Middle frontal gyrus (tissue), 1 donor: Measurements from ENCODE around the gene MRPL39.
A peak's percentile ranks its signal among the peaks of the same experiment; 100 is the strongest.
"Not testable (repeated sequence)": the region's sequence is repeated elsewhere in the genome, so short reads cannot be mapped to it uniquely, and the experiment has no call there.

Experiments used
- DNase-seq: peaks from one replicate; pipeline ENCODE4 v3.0.0-alpha.2; 2015; ENCODE audit warnings: low spot score; ENCODE audit errors: extremely low spot score

Gene MRPL39

DNA sequence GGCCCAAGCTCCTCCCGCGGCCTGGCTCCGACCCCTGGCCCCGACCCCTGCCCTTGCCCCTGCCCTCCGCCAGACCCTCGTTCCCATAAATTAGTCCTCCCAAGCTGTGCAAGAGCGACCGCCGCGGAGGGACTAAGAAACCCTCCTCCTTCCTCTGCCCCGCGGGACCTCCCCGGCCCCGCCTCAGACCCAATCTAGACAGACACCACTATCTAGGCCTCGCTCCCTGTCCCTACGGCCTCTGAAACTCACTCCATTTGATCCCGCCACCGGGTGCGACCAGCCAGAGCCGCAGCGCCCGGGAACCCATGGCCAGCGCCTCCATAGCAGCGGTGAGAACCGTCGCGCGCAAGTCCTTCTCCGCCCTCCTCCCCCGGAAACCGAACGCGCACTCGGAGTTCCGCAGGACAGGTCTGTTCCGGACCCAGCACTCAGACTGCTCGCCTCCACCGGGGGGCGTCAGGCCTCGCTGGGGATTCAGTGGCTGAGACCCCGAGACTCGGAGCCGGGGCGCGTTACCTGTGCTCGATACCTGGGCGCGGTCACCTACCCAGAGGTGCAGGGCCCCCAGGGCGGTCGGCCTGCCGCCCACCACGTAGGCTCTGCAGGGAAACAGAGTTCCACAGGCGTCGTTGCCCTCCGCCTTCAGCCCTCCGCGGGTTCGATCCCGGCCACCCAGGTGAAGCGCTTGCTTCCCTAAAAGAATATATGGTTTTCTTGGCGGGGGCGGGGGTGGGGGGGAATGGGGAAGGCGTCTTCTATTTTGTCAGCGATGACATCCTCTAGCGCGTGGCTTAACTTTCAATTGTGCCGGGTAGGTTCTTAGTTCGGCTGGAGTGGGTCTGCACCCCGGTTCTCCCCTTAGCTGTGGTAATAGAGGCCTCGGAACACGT lies at the start of gene MRPL39:
Gene MRPL39, minus strand, starts transcription at position 331 of the 893 bp plus-strand sequence. Its CDS starts 6 bp downstream, at position 325.
- DNase-seq: peak; percentile 43

DNA sequence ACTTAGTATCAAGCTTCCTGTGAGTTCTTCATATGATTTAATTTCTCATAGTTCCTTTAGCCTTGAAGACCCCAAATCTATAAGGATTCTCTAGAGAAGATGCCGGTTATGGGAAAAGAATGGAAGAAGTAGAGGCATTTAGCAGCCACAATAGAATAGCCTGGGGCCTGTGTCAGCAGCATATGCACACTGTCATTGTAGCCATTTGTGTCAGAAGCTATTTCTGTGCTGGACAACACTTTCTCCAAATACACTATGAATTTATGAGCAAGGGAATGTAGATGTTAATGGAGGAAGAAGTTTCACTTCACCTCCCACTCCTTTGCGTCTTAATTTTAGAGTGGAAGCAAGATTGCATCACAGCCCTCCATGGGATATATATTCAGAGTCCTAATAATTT lies 49.1 kb upstream of the MRPL39 start:
- no peak for DNase-seq

DNA sequence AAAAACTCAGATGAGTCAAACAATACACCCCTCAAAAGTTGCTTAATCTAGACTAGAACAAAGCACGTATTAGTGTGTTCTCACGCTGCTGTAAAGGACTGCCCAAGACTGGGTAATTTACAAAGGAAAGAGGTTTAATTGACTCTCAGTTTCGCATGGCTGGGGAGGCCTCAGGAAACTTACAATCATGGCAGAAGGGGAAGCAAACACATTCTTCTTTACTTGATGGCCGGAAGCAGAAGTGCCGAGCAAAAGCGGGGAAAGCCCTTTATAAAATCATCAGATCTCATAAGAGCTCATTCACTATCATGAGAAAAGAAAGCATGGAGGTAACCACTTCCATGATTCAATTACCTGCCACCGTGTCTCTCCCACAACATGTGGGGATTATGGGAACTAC lies 41.9 kb upstream of the MRPL39 start:
- no peak for DNase-seq

DNA sequence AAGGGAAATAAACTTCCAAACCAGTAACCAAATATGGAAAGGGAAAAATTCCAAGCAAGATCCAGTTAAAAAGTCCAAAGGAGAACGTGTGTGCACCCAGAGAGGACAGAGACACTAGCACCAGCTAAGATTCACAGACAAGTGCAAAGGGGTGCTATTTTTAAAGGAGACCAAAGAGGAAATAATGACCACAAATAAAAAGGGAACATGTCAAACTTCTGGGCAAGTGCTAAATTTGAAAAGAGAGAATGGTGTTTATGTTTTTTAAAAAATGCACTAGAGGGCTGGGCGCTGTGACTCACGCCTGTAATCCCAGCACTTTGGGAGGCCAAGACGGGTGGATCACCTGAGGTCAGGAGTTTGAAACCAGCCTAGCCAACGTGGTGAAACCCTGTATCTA lies 40.4 kb upstream of the MRPL39 start:
- no peak for DNase-seq

DNA sequence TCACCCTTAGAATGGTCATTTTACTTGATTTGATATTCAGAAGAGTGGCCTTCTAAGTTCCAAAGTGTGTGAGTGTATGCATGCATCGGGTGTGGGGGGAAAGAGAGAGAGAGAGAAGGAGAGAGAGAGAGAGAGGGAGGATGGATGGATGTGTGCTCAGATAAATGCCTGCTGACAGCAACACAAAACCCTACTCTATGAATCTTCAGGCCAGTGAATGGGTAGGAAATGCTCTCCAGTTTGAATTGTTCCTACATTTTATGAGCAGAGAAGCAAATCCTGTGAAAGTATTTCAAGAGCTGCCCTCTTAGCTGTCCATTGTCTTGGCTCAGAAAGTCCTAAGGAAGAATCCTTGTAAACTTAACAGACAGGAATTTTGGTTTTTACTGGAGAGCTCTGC lies 39.2 kb upstream of the MRPL39 start:
- DNase-seq: no peak

DNA sequence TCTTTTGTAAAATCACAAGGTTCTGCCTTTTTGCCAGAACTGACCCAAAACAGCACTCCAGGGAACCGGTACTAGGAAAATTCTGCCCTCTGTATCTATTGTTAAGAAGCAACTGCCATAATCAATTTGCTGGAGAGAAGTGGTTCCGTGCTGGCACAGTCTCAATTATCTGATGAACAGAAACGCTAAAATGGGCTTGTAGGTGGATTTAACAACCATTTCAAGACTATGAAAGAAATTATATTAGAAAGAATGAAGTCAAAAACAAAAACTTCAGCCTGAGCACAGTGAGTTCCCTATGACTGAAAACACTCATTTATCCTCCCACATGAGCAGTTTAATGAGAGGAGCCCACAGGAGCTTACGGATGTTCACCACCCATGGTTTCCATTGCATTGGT lies 36.2 kb upstream of the MRPL39 start:
- DNase-seq: no peak

DNA sequence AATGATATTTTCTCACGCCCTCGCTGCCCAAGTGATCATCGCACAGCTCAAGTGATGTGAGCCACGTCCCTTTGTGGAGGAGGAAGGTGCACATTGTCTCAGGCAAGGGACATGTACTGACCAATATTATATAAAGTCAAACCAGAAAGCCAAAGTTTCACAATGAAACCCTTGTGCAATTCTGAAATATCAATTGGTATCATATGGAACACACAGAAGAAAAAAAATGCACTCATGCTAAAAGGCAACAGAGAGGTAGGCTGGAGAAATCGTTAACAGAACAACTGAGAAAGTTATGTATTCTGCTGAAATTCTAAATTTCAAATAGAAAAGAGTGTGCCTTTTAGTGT lies 33.6 kb upstream of the MRPL39 start:
- no peak for DNase-seq

DNA sequence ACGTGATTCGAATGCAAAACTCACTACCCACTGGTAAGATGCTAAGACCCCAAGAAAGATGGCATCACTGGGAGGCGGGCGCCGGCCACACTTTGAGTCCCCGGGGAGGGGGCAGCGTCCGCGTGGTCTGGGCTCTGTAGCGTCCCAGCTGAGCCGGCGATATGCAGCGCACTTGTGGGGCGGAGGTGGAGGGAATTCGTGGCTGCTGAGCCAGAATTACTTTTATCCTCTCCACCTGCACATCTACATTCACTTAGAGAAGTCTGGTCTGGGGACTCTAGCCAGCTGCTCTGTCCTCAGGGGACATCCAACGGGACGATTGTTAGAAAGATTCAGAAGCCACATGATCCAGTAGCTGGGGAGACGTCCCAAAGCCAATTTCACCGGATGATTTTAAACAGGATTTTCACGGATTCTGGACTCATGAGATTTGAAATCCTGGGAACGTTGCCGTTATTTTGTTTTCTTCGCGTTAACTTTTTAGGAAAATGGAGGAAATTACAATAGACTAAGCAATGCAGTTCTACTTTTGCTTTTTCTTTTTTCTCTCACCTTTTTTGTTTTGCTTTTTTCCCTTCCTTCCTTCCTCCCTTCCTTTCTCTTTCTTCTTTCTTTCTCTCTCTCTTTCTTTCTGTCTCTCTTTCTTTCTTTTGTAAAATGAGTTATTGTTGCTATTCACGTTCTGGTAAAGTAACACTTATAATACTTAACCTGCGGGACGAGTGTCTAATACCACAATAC lies 33.1 kb upstream of the MRPL39 start:
- DNase-seq: no peak

DNA sequence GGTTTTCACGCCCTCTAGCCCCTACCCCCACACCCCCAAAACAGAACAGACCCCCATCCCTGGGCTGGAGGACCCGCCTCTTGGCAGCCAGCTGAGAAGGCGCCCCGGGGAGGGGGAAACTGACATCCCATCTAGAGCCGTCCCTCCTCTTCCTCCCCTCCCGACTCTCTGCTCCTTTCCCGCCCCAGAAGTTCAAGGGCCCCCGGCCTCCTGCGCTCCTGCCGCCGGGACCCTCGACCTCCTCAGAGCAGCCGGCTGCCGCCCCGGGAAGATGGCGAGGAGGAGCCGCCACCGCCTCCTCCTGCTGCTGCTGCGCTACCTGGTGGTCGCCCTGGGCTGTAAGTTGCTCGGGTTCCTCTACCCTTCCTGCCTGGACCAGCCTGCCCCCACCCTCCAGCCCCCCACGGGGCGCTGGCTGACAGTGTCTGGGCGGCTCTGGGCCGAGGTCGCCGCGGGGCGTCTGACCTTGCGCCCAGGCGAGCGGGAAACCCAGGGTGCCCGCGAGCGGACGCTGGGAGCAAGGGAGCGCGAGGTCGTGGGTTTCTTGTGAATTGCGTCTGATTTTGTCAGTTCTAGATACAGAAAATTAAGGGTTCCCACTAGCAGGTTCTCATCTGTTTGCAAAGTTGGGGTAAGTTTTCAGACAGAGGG lies 32.4 kb upstream of the MRPL39 start:
- no peak for DNase-seq

DNA sequence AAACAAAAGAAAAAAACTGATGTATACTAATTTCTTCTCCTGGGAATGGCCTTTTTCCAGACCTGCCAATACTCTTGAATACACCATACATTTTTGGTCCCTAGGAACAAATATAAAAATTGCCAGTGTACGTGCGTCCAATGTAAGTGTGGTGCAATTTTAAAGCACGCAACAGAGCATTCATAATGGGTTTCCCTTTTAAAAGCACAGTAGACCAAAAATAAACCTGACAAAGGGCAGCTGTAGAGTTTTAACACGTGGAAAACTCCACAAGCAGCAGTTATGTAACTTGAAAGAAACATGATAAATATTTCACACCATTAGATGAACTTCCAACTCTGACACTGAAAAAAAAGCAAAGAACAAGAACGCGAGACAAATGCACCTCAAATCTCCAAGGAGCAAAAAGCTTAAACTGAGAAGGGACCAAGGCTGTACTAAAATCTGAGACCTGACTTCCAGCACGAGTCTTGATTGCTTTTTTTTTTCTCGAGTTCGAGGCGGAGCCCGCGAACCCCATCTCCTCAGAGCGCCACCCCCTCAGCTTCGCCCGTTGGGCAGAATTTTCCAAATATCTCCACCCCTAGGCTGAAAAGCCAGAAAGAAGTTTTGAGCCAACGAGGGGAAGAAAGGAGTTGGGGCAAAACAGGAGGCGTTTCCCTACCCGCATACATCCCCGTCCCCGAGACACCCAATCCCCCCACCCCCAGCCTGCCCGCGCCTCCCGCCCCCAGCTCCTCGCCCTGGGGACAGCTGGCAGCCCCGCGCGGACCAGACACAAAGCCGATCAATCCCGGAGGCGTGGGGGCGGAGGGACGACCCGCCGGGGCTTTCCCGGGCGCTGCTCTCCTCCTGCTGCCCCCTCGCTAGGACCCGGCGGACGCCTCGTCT lies 31.6 kb upstream of the MRPL39 start, which contains the start of gene JAM2:
Gene JAM2, plus strand, starts transcription at position 599 of the 891 bp plus-strand sequence. CDS start 564 bp downstream, outside the sequence.
- no peak for DNase-seq

DNA sequence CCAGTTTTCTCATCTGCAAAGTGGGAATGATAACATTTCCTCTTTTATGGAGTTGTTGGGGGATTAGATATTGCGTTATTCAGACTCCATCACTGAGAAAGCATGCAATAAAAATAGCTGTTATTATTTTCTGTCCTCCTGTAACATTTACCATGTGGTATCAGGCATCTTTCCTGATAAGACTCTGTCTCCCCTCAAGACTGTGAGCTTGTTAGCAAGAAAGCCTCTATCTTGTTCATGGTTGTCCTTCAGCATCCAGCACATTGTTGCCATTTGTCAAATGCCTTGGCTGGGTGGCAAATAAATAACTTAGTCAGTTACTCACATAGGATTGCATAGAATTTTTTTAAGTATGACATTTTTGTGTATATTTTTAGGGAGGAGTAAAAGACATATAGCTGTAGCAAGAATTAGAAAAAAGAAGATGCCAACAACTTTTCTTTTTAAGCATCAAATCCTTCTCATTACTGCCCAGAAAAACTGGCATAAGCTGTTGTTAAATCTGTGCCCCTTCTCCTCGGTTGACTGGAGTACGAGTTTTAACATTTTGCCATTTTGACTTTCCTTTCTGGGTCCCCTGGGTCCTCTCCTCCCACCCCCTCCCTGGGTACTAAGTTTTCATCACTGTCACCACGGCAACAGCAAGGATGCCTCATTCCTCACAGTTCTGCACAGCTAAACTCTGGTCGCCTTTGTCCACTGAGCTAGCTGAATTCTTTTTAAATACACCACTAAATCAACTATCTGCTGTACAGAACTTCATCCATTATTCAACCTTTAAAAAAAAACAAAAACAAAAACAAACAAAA lies 30.8 kb upstream of the MRPL39 start:
- no peak for DNase-seq

DNA sequence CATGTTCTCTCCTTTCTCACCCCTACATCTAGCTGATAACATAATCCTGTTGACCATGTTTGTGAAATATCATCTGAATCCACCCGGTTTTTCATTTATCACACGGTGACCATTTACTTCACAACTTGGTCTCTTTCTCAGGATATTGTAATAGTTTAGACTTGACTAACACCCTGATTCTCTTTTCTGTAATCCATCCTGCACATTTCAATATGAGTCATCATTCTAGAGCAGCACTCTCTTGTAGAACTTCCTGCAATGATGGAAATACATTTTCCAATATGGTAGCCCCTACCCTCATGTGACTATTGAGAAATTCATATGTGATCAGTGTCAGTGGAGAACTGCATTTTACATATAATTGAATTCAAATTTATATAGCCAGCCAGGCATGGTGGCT lies 29.4 kb upstream of the MRPL39 start:
- no peak for DNase-seq

DNA sequence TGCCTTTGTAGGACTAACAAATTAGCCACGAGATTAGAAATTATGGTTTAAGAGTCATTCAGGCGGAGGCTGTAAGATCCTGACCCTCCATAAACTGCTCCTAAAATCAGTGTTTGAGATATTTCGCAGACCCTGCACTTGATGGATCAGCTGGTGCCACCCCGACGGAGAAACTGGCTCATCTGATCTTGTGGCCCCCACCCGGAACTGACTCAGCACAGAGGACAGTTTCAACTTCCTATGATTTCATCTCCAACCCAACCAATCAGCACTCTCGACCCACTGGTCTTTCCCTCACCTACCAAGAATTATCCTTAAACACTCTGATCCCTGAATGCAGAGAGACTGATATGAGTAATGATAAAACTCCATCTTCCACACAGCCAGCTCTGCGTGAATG lies 28.0 kb upstream of the MRPL39 start:
- no peak for DNase-seq

DNA sequence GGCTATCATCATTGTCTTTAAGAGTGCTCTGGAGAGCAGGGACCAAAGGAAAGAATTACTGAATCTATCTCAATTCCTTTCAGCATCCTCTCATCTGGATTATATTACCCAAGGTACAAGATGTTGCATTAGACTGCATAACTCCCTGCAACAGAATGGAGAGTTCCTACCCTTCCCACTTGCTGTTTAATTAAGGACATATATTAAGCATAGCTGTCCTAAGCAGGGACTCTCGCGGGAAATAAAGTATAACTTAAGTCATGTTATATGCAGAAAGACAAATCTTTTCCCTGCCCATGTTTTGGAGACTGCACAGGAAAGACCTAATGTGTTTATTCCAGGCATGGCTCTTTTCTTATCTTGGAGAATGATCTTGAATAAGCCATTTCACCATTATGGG lies 25.0 kb upstream of the MRPL39 start:
- no peak for DNase-seq

DNA sequence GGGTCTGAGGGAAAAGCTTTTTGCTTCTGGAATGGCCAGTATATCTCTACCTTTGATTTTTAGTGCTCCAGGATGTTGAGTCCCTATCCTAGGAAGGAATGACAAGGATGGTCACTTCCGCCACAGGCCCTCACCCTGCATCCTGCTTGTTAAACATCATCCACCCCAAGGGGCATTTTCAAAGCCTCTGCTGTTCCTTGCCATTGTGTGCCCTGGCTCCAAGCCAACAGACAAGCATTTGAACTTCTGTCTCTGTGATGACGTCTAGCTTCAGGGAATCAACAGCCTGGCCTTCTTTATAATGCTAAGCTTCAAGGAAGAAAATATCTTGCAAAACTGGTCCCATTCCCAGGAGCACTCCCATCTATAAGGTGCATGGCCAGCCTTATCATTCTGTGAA lies 19.5 kb upstream of the MRPL39 start:
- no peak for DNase-seq

DNA sequence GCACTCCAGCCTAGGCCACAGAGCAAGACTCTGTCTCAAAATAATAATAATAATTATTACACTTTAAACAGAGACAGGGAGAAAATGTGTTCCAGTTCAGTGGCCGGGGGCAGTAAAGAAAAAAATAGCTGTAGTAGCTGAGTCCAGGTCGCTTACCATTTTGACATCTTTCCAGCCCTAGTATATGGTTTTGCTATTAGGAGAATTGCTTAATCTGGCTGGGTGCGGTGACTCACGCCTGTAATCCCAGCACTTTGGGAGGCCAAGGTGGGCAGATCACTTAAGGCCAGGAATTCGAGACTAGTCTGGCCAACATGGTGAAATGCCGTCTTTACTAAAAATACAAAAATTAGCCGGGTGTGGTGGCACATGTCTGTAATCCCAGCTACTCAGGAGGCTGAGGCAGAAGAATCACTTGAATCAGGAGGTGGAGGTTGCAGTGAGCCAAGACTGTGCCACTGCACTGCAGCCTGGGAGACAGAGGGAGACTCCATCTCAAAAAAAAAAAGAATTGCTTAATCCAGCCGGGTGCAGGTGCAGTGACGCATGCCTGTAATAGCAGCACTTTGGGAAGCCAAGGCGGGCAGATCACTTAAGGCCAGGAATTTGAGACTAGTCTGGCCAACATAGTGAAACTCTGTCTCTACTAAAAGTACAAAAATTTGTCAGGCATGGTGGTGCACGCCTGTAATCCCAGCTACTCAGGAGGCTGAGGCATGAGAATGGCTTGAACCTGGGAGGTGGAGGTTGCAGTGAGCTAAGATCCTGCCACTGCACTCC lies 18.7 kb upstream of the MRPL39 start:
- DNase-seq: not testable (repeated sequence)

DNA sequence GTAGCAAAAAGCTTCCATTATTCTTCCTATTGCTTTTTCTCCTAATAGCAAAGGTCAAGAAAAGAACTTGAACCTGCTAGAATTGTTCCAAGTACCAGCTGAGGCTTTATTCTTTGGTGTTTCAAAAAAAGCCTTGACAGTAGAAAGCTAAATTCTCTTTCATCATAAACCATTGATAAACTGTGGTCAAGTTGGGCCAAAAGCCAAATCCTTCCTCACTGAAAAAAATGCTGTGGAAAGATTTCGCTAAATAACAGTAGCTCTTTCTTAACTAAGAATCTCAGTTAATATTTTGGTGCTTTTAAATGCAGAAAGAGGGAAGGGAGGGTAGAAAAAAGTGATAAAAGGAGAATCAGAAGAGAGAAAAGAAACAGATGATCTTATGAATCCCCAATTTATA lies 17.8 kb upstream of the MRPL39 start:
- no peak for DNase-seq

DNA sequence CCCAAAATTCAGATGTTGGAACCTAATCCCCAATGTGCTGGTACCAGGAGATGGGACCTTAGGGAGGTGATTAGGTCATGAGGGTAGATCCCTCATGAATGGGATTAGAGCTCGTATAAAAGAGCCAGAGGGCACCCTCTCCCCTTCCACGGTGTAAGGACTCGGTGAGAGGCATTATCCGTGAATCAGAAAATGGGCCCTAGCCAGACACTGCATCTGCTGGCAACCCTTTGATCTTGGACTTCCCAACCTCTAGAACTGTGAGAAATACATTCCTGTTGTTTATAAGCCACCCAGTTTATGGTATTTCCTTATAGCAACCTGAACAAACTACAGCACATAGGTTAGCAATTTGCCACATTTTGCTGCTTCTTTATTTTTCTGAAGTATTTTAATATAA lies 17.2 kb upstream of the MRPL39 start:
- no peak for DNase-seq

DNA sequence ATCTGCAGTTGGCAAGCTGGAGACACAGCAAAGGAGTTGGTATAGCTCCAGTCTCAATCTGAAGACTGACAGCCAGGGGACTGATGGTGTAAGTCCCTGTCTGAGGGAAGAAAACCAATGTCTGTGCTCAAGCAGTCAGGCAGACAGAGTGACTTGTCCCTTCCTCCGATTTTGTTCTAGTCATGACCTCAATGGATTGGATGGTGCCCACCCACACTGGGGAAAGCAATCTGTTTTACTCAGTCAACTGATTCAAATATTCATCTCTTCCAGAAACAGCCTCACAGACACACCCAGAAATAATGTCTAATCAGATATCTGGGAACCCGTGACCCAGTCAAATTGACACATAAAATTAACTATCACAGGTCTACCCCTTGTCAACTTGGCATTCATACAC lies 11.9 kb upstream of the MRPL39 start:
- DNase-seq: no peak
